GM19240 (cell line): ENCODE measurements around the gene CNFN.

Experiments used
- DNase-seq: peaks from one replicate; pipeline ENCODE4 v3.0.0; 2011; ENCODE audit warnings: low spot score; ENCODE audit not compliant: insufficient read length

The CNFN gene, protein sequence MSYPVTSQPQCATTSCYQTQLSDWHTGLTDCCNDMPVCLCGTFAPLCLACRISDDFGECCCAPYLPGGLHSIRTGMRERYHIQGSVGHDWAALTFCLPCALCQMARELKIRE

DNA sequence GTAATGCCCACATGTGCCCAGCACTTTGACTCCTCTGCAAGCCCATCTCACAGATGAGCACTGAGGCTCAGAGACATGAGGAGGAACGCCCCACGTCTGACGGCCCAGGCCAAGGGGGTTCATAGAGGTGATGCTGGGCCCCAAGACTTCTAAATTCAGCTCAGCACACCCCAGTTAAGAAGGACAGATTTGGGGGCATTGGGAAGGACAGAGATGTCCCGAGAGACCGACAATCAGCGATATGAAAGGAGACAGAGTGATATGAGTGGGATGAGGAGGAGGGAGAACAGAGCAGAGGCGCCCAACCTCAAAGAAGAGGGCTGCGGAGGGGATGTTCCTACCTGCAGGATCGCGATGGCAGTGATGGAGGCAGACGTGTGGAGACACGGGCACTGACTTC is at the start of gene CNFN:
Gene CNFN, minus strand, starts transcription at position 399 of the 400 bp plus-strand sequence. CDS start 1,260 bp downstream, outside the sequence.
- no peak for DNase-seq

DNA sequence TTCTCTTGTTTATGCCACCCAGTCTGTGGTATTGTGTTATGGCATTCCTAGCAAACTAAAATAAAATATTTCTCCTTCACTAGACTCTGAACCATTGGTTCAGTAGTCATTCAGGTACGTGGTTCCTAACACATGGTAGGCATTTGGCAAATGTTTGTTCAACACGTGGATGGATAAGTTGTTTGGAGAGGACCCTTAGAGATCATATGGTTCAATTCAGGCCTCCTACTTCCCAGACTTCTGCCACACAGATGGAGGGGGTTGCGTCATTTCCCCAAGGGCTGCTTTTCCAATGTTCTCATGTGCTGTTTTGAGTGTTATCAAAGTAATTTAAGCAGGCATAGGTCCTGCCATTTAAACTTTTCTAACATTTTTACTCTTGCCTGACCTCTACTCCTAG is 45.9 kb upstream of the CNFN start:
- DNase-seq, result no peak

DNA sequence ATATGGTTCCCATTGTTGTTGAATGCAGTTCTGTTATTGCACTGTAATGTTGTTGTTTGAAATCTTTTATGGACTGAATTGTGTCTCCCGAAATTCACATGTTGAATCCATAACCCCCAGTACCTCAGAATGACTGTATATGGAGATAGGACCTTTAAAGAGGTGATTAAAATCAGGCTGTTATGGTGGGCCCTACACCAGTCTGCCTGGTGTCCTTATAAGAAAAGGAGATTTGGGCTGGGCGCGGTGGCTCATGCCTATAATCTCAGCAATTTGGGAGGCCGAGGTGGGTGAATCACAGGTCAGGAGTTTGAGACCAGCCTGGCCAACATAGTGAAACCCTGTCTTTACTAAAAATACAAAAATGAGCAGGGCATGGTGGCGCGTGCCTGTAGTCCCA is 45.2 kb upstream of the CNFN start:
- no peak for DNase-seq

DNA sequence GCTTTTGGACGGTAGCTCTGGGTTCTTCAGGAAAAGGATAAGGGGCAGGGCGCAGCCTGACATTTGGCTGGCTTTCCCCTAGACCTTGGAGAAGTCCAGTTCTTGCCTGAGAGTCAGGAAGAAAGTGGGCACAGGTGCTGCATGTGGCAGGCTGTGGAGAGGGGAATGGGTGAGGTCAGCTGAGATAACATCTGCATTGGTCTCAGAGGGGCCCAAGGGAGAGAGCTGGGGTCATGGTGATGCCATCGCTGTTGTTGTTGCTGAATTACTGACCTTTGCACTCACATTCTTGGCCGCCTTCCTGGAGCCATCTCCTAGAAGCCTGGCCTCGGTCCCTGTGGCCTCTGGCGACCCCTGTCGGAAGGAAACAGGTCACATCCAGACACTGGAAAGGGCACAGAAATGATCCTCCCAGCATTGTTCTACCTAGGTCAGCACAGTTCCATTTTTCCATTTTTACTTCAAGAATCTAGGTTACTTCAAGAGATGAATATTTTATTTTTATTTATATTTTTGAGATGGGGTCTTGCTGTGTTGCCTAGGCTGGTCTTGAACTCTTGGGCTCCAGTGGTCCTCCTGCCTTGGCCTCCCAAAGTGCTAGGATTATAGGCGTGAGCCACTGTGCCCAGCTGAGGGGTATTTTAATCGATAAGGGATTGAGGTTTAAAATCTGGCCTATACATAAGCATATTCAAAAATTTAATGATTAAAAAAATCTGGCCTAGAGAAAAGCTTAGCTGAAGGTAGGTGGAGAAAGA is 43.6 kb upstream of the CNFN start:
- no peak for DNase-seq

DNA sequence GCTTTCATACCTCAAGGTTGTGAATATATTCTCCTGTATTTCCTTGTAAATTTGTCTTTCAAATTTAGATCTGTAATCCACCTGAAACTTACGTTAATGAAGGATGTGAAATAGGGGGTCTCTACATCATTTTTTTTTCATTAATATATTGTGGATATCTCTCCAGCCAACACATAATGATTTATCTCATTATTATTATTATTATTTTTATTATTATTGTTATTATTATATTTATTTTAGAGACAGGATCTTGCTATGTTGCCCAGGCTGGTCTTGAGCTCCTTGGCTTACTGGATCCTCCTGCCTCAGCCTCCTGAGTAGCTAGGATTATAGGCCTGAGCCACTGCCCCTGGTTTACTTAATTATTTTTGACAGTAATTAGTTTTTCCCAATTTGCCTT is 41.4 kb upstream of the CNFN start:
- no peak for DNase-seq

DNA sequence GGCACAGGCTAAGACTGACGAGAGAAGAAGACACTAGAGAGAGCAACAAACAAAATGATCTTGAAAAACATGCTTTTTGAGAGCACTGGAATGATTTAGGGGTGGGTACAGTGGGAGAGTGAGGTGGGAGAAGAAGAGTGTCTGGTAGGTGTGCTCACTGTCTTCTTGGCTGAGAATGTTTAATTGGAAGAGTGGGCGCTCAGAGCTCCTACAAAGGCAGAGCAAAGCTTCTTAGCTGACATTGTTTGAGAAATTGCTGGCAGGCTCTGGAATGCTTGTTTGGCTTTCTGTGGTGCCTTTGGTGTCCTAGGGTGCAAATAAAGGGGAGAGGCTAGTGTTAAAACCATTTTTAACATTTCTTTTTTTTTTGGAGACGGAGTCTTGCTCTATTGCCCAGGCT is 38.6 kb upstream of the CNFN start:
- no peak for DNase-seq

DNA sequence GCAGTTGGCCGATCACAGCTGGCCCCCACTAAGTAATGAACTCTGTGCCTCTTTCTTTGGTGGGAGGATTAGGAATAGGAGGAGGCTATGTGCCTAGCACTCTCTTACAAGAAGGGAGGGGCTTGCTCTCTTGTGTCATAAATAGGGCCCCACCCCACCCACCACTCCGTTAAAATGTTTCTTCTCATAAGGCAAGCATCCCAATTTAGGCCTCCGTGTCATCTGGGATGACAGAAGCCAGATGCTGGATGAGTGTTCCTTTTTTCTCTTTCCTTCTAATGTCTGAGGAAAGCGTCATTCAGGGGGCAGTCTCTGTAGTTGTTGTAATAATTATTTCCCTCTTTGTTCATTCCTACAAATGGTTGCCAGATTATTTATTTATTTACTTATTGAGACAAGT is 37.2 kb upstream of the CNFN start, which contains the start of gene LIPE:
Gene LIPE, minus strand, starts transcription at position 76 of the 400 bp plus-strand sequence. CDS start 239 bp downstream, outside the sequence.
- DNase-seq, result no peak

DNA sequence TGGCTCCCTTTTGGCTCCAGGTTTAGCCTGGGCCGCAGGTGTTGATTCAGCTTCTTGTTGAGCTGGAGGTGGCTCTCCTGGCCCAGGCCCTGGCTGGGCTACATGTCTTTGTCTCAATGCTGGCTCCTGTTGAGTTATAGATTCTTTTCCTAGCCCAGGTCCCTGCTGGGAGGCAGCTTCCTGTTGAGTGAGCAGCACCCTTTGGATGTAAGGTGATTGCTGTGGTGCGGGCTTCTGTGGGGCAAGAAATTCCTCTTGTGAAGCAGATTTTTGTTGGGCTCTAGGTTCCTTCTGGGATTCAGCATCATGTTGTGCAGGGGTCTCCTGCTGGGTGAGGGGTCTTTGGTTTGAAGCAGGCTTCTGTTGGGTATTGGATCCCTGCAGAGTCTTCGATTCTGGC is 36.5 kb upstream of the CNFN start:
- no peak for DNase-seq

DNA sequence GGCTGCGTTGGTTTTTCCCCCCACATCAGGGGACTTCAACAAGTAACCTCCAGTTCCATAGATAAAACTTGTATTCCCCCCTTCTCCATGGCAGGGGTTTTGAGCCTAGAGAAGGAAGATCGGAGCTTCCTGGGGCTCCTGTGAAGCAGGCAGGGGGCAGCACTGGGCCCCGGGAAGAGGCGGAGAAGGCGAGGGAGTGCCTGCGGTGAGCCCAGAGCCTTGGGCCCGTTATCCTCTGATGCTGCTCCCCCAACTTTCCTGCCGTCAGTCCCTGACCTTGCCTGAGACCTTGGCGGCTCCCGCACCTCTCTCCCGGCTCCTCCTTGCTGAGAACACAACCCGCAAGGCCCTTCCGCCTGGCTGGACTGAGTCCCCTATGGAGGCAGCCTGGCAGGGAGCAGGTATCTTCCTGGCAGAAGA is 34.6 kb upstream of the CNFN start:
- no peak for DNase-seq

DNA sequence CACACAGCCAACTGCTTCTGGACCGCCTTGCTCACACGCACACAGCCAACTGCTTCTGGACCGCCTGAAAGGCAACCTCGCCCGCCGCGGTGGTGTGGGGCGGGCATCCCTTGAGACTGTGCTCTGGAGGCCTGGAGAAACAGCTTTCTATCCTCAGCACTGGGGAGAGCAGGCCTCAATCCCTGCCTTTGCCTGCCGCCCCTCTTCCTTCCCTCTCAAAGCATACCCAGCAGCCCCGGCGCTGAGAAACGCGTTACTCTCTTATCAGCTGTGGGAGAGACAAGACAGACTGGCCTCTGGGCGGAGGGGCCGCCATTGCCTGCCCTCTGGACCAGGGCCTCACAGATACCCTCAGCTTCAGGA is 34.2 kb upstream of the CNFN start:
- DNase-seq, result no peak

DNA sequence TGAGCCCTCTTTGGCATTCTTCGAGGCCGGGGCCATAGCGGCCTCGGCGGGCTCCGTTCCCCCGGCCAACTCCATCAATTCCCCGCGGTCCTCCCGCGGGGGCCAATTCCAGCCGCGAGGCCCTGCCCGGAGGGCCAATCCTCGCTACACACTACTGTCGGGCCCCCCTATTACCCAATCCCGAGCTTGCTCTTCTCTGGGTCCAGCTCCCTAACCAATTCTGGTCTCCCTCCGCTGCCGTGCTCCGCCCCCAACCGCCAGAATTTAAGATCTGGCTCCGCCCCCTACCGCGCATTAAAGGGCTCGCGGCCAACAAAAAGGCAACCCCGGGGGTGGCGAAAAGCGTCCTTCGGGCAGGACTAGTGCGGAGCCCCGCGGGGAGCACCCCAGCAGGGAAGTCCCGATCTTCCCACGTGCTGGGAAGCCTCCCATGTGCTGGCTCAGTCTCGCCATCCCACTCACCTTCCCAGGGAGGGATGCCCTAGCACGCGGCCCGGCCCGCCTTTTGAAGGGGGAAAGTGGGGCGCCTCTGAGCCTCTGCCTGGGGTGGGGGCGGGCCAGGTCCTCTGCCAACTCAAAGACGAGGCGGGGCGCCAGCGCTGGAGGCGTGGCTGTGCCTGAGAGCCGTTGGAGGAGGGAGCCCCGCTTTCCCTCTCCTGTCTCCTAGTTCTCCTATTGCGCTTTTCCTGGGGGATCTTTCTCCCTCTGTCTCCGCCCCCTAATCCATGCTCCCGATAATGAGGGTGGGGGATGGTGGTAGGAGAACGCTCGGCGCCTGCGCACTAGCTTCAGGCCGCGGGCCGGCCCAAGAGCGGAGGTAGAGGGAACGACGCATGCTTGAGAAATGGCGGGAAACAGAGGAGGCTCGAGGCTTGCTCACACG is 33.6 kb upstream of the CNFN start:
- peak; percentile 95 for DNase-seq

DNA sequence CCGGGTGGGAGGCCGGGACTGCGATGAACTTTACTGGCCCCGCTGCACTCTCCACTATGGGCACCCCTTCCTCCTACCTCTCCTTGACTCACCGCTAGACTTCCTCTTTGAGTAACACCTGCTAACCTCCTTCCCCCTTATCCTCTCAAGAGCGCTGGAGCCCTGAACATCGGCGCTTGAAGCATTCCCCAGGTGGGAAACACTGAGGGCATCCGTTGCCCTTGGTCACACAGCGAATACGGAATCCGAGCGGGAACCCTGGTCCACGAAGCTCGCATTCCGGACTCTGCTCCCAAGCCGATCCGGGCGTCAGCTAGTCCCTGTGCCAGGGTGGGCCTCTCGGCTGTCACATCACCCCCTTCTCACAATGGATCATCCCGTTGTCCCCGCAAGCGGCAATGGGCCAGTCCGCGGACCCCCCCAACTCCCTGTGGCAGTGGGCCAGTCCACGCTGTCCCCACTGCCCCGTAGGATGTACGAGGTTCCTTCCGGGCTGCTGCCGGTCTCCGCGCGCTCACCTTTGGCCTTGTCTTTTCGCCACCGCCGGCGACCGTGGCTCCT is 32.9 kb upstream of the CNFN start:
- peak; percentile 38 for DNase-seq

DNA sequence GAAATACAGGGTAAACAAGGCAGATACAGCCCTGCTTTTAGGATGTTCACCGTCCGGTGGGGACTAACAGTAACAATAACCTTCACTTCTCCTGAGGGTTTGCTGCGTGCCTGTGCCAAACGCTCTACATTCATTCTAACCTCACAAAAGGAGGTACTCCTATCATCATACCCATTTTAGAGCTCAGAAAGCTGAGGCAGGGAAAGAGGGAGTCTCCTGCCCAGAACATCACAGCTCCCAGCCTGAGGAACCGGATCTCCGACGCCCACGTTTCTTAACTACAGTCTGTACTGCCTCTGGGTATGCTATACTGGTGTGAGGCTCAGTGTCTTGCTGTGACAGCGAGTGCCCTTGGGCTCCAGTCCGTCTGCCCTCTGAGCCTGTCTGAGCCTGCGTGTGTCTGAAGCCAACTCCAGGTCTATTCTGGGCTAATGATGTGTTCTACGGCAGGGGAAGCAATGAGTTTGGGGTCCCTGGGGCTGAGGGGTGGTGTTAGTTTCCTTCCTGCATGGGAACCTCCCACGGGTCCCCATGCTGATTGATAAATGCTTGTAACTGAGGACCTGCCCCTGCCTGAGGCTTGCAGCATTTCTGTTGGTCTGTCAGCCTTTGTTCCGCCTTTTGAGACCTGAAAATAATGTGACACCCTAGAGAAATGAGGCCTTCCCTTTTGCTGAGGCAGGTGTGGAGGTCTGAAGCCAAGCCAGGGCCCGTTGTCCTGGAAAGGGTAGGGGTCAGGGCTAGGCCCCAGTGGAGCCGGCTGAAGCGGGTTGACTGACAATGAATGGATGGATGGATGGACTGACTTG is 32.2 kb upstream of the CNFN start:
- DNase-seq, result no peak

DNA sequence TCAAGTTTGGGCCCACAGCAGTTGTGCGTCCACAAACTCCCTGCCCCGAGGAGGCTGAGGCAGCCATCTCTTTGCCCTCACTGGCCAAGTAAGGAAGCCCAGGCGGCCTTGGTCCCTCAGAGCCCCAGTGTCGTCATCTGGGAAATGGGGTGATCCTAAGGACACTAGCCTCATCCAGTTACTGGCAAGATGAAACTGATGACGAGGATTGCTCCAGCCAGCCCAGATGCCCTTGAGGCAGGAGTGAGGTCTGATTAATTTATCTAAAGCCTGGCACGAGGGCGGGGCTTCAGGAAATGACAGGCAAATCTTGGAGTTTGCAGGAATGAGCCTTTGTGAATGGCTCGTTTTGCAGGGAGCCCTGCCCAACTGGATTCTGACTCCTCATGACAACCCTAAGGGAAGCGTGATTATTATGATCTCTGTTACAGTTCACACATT is 31.5 kb upstream of the CNFN start:
- DNase-seq, result no peak

DNA sequence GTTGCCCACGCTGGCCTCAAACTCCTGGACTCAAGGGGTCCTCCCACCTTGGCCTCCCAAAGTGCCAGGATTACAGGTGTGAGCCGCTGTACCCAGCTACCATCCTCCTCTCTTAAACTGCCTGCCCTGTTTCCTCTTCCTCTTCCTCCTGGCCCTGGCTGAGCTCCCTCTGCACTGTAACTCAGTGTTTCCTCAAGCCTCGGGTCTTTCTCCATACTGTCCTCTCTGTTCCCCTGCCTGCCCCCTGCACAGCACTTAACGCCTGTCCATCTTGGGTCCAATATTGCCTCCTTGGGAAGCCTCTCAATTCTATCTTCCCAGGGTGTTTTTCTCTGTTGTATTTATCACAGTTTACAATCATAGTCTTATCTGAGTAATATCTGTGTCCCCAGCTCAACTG is 31.0 kb upstream of the CNFN start:
- no peak for DNase-seq

DNA sequence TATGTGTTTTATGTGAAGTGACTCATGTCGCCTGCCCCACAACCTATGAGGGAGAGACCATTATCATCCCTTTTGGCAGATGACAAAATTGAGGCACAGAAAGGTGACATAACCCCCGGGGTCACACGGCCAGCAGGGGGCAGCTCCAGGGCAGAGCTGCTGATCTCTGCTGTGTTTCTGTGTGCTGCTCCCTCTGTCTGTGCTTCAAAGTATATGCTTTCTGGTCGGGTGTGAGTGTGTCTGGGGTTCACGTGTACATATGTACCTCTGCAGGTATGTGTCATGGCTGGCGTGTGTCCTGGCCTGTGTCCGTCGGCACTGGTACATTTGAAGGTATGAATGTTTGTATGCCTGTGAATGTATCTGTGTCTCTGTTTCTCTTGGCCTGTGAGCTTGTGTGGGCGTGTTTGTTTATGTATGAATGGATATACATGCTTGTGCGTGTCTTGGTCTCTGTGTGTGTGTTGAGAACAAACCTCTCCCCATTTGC is 30.0 kb upstream of the CNFN start:
- DNase-seq, result peak; percentile 88

DNA sequence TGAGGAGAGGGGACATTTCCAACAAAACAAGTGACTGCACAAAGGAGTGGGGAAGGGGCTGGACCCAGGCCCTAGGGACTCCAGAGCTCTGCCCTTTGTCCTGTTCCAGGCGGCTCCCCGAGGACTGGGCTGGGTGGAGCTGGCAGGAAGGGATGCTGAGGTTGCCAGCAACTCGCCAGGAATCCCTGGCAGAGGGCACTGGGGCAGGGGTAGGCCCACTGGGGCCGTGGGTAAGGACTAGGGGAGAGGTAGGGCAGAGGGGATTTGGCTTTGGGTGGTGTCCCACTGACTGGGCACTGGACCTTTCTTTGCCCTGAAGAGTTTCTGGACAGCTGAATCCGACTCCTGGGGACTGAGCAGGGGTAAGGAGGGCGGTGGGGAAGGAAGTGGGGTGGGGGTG is 29.2 kb upstream of the CNFN start:
- DNase-seq, result no peak

DNA sequence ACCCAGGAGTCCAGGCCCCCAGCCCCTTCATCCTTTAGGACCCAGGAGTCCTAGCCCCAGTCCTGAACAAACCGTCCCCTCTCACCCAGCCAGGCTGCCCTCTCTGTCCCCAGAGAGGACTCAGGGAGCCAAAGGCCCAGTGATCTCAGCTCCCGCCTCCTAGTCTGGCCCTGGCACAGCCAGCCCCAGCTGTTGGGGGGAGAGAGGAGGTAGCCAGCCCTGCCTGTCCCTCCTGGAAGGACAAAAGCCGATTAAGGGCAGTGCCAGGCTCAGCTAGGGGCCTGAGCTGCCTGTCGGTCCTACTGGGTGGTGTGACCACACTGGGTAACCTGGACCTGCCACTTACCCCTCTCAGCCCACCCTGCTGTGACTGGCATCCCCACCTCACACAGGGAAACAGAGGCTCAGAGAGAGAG is 22.6 kb upstream of the CNFN start:
- DNase-seq, result no peak

DNA sequence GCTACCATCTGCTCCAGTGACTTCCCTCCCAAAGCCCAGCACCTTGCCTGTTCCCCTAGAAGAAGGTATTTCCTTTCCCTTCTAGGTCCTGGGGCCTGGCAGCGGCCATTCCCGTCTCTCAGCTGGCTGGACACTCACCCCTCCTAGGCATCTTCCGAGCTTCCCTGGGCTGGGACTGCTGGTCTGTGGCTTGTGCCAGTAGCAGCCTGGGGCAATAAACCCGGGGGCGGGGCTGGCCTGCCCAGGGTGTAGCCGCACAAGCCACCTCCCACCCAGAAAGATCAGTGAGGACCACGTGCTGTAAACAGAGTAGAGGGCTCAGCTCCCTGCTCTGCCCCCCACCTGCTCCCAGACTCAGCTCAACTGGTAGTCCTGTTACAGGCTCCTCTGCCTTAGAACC is 22.1 kb upstream of the CNFN start:
- no peak for DNase-seq

DNA sequence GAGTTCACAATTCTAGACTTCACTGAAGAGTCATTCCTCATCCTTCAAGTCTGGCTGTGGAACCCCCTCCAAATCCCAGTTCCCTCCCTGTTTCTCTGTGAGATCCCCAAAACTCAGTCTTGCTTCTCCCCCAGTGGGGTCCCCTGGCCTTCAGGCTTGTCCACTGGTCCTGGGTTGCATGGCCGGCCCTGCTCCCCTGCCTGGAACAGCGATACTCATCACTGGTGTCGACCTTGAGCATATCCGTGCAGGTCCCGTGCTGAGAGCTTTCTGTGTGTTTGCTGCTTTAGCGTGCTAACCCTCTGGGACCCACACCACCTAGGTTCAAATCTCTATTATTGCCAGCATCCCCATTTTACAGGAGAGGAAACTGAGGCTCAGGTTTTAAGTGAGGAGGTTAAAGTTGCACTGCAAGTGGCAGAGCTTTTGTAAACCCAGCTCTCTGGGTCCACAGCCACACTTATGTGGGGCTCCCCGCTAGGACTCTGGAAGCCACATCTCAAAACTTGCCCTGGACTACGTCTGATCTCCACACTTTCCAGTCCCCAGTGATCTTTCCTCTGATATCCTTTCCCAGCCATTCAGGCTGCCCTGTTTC is 21.6 kb upstream of the CNFN start:
- no peak for DNase-seq

DNA sequence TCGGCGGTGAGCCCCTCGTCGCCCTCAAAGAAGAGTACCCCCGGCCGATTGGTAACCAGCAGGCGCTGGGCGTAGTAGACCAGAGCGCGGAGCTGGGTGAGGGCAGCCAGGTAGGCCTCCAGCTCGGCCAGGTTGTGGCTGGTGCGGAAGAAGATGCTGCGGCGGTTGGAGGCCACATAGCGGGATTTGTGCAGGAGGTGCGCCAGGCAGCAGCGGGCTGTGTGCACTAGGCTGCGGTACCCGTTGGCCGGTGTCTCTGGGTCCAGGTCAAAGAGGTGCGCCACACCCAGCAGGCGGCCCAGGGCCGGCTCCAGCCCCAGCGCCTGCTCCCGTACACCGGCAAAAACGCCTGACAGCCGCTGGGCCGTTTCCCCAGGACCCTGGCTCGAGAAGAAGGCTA is 20.3 kb upstream of the CNFN start:
- DNase-seq, result no peak
